CD4-positive, alpha-beta memory T cell (primary cell): Measurements from ENCODE around the gene SCP2. TPM values are rescaled to one million over a fixed set of nuclear protein-coding genes. Genes with fewer than 3 reads are reported as not detected.

Experiments
- CTCF ChIA-PET: fragments of 350-600 bp; sonication (Branson Sonifier 250); formaldehyde crosslinking; loops from one replicate; lab custom pipeline; 2021; ENCODE audit warnings: inconsistent platforms; ENCODE audit not compliant: partially characterized antibody; lab: Charles Lee
- POLR2A ChIA-PET: fragments of 350-600 bp; sonication (Branson Sonifier 250); formaldehyde crosslinking; loops from one replicate; lab custom pipeline; 2021; ENCODE audit not compliant: partially characterized antibody; lab: Charles Lee
- DNase-seq, 5 donors: peaks; one replicate each; pipeline versions ENCODE4 v3.0.0 to v3.0.0-alpha.2; 2020 to 2022; ENCODE audit warnings: mixed read lengths in 1 of 5
- H3K27ac ChIP-seq: one replicate; pipeline ENCODE4 v1.7.0; 2013; ENCODE audit warnings: low read depth, low read length
- H3K27me3 ChIP-seq: 2 replicates; pipeline ENCODE4 v1.7.0; 2013; ENCODE audit warnings: mild to moderate bottlenecking, low read length, moderate library complexity; ENCODE audit not compliant: insufficient read depth
- H3K36me3 ChIP-seq: 2 replicates; pipeline ENCODE4 v1.7.0; 2013; ENCODE audit warnings: mild to moderate bottlenecking, low read length, moderate library complexity; ENCODE audit not compliant: insufficient read depth
- H3K4me1 ChIP-seq: 2 replicates; pipeline ENCODE4 v1.7.0; 2013; ENCODE audit warnings: mild to moderate bottlenecking, low read length, moderate library complexity; ENCODE audit not compliant: insufficient read depth
- H3K4me3 ChIP-seq, 2 donors: one replicate each; pipeline ENCODE4 v1.7.0; 2013; ENCODE audit warnings: low read length in 2 of 2, mild to moderate bottlenecking in 1 of 2
- H3K9me3 ChIP-seq, 2 donors: one replicate each; pipeline ENCODE4 v1.7.0; 2013; ENCODE audit warnings: low read length in 2 of 2, control low read depth in 1 of 2; ENCODE audit not compliant: control insufficient read depth in 1 of 2
- H3K27ac Mint-ChIP-seq, 7 donors: one replicate each; pipeline ENCODE4 v1.8.0; 2020 to 2021; ENCODE audit warnings: mixed read lengths in 7 of 7, mild to moderate bottlenecking in 6 of 7, inconsistent platforms in 3 of 7, moderate library complexity in 3 of 7
- H3K27me3 Mint-ChIP-seq, 2 donors: one replicate each; pipeline ENCODE4 v1.8.0; 2020 to 2021; ENCODE audit warnings: mixed read lengths in 2 of 2
- H3K36me3 Mint-ChIP-seq, 2 donors: one replicate each; pipeline ENCODE4 v1.8.0; 2020 to 2021; ENCODE audit warnings: mixed read lengths in 2 of 2, inconsistent platforms in 1 of 2, mild to moderate bottlenecking in 1 of 2
- H3K4me1 Mint-ChIP-seq, 4 donors: one replicate each; pipeline ENCODE4 v1.8.0; 2020 to 2021; ENCODE audit warnings: mixed read lengths in 4 of 4, mild to moderate bottlenecking in 1 of 4
- H3K4me3 Mint-ChIP-seq, 8 donors: one replicate each; pipeline ENCODE4 v1.8.0; 2020 to 2021; ENCODE audit warnings: mixed read lengths in 8 of 8, mild to moderate bottlenecking in 7 of 8, moderate library complexity in 6 of 8, inconsistent platforms in 3 of 8
- H3K9me3 Mint-ChIP-seq, 8 donors: one replicate each; pipeline ENCODE4 v1.8.0; 2020 to 2021; ENCODE audit warnings: mixed read lengths in 8 of 8, mild to moderate bottlenecking in 5 of 8, inconsistent platforms in 3 of 8, moderate library complexity in 1 of 8
- intact Hi-C: fragments of 100-400 bp; cut with micrococcal nuclease; formaldehyde crosslinking; loops from one replicate; pipeline ENCODE4 v1.15.1; 2023
- polyA plus RNA-seq, 2 donors: library from polyadenylated mRNA; unstranded; fragments of 300-500 nt; fragmentation: Illumina TruSeq; gene quantifications; one replicate each; pipeline ENCODE4 v1.2.3, GENCODE V29; 2021
- total RNA-seq, 2 experiments: library from RNA; stranded (reverse); gene quantifications; one replicate each; pipeline ENCODE4 v1.2.3, GENCODE V29; 2021

SCP2 gene
- total and polyA plus RNA-seq, 4 experiments from 2014 or later: 49.7 to 260 (median 98.8) TPM

- POLR2A ChIA-PET: no interaction called here
Measured at GRCh38 chr1:53066891-53067738, 140.0 kb downstream of the SCP2 start.

GRCh38 chr1:53067886-53068285 is 140.8 kb downstream of the SCP2 start:
- H3K4me3 Mint-ChIP-seq: no peak overlapping the region

More at GRCh38 chr1:53066891-53067738, 140.0 kb downstream of the SCP2 start:
- Histone ChIP-seq H3K9me3 (no peaks in the 10 kb centered on the region), H3K27ac (no peak overlapping the region), H3K36me3 (no peaks in the 10 kb centered on the region), H3K4me3 (no peak overlapping the region), H3K4me1 (peaks cover 7% of the 10 kb centered on the region), H3K27me3 (peaks cover 9% of the 10 kb centered on the region)
- H3K27ac Mint-ChIP-seq: no peak overlapping the region
- peaks cover 0 to 12% (median 6%) of the 10 kb centered on the region in 4 donors for H3K4me1 Mint-ChIP-seq
- no peaks in the 10 kb centered on the region for H3K9me3 Mint-ChIP-seq
- CTCF ChIA-PET: interaction anchor here (0.6 kb wide), 1 partner anchor 54 kb away, joined by 3 read pairs; no protein-coding TSS in a partner anchor
- intact Hi-C loops: no loop called here
- H3K36me3 Mint-ChIP-seq: no peaks in the 10 kb centered on the region
- H3K27me3 Mint-ChIP-seq: peaks cover 15 to 16% of the 10 kb centered on the region in 2 donors
- no peak overlapping the region for H3K4me3 Mint-ChIP-seq
- no peak for DNase-seq

GRCh38 chr1:53068314-53069099 is 141.4 kb downstream of the SCP2 start:
- Mint-ChIP-seq H3K4me1 (peaks cover 0 to 6% (median under 1%) of the 10 kb centered on the region in 4 donors), H3K27ac (no peak overlapping the region), H3K27me3 (peaks cover 9 to 11% of the 10 kb centered on the region in 2 donors), H3K9me3 (no peaks in the 10 kb centered on the region), H3K36me3 (no peaks in the 10 kb centered on the region), H3K4me3 (no peak overlapping the region)
- Histone ChIP-seq H3K9me3 (no peaks in the 10 kb centered on the region), H3K36me3 (no peaks in the 10 kb centered on the region), H3K4me3 (no peak overlapping the region), H3K27ac (no peak overlapping the region), H3K27me3 (peaks cover 2% of the 10 kb centered on the region), H3K4me1 (no peaks in the 10 kb centered on the region)
- intact Hi-C loops: no loop called here
- CTCF ChIA-PET: interaction anchor here (0.7 kb wide), 1 partner anchor 977 kb away, joined by 3 read pairs; no protein-coding TSS in a partner anchor
- no peak for DNase-seq
- POLR2A ChIA-PET: no interaction called here

More at GRCh38 chr1:53067886-53068285, 140.8 kb downstream of the SCP2 start:
- Histone ChIP-seq H3K27me3 (peaks cover 6% of the 10 kb centered on the region), H3K4me1 (peaks cover 3% of the 10 kb centered on the region), H3K9me3 (no peaks in the 10 kb centered on the region), H3K27ac (no peak overlapping the region), H3K4me3 (no peak overlapping the region), H3K36me3 (no peaks in the 10 kb centered on the region)
- ChIA-PET POLR2A (no interaction called here), CTCF (interaction anchor here (0.6 to 0.7 kb wide), 2 partner anchors 53 to 977 kb away, joined by 3 read pairs; no protein-coding TSS in a partner anchor)
- Mint-ChIP-seq H3K27ac (no peak overlapping the region), H3K27me3 (peaks cover 15% of the 10 kb centered on the region in 2 donors), H3K36me3 (no peaks in the 10 kb centered on the region), H3K9me3 (no peaks in the 10 kb centered on the region), H3K4me1 (peaks cover 0 to 12% (median 5%) of the 10 kb centered on the region in 4 donors)
- intact Hi-C loops: no loop called here
- no peak for DNase-seq

GRCh38 chr1:53069265-53069662 is 142.2 kb downstream of the SCP2 start:
- no peaks in the 10 kb centered on the region for H3K9me3 ChIP-seq
- Mint-ChIP-seq H3K4me3 (no peak overlapping the region), H3K36me3 (no peaks in the 10 kb centered on the region), H3K9me3 (no peaks in the 10 kb centered on the region), H3K27me3 (peaks cover 3 to 4% of the 10 kb centered on the region in 2 donors), H3K4me1 (no peaks in the 10 kb centered on the region), H3K27ac (no peak overlapping the region)
- no peak for DNase-seq
- CTCF ChIA-PET: no interaction called here
- H3K27me3 ChIP-seq: no peaks in the 10 kb centered on the region
- POLR2A ChIA-PET: no interaction called here
- no peaks in the 10 kb centered on the region for H3K4me1 ChIP-seq
- H3K4me3 ChIP-seq: no peak overlapping the region
- intact Hi-C loops: no loop called here
- H3K36me3 ChIP-seq: no peaks in the 10 kb centered on the region
- no peak overlapping the region for H3K27ac ChIP-seq

GRCh38 chr1:53069663-53070327 is 142.7 kb downstream of the SCP2 start:
- intact Hi-C loops: no loop called here
- H3K4me1 Mint-ChIP-seq: no peaks in the 10 kb centered on the region
- H3K4me3 Mint-ChIP-seq: no peak overlapping the region
- no peaks in the 10 kb centered on the region for H3K27me3 ChIP-seq
- no peaks in the 10 kb centered on the region for H3K4me1 ChIP-seq
- POLR2A ChIA-PET: no interaction called here
- DNase-seq: no peak
- no peak overlapping the region for H3K4me3 ChIP-seq
- H3K27me3 Mint-ChIP-seq: peaks cover 3 to 4% of the 10 kb centered on the region in 2 donors
- CTCF ChIA-PET: no interaction called here
- no peak overlapping the region for H3K27ac Mint-ChIP-seq
- no peaks in the 10 kb centered on the region for H3K36me3 ChIP-seq
- no peaks in the 10 kb centered on the region for H3K36me3 Mint-ChIP-seq
- H3K9me3 Mint-ChIP-seq: no peaks in the 10 kb centered on the region
- no peak overlapping the region for H3K27ac ChIP-seq
- H3K9me3 ChIP-seq: no peaks in the 10 kb centered on the region

- no peaks in the 10 kb centered on the region for H3K9me3 Mint-ChIP-seq
- H3K27me3 Mint-ChIP-seq: peaks cover under 1% of the 10 kb centered on the region in 2 donors
- H3K4me3 ChIP-seq: no peak overlapping the region
- no peaks in the 10 kb centered on the region for H3K4me1 ChIP-seq
- no peaks in the 10 kb centered on the region for H3K9me3 ChIP-seq
- no peaks in the 10 kb centered on the region for H3K27me3 ChIP-seq
- ChIA-PET CTCF (no interaction called here), POLR2A (no interaction called here)
- H3K27ac ChIP-seq: no peak overlapping the region
- H3K27ac Mint-ChIP-seq: no peak overlapping the region
- no peaks in the 10 kb centered on the region for H3K36me3 Mint-ChIP-seq
- H3K36me3 ChIP-seq: no peaks in the 10 kb centered on the region
- DNase-seq: no peak
- no peaks in the 10 kb centered on the region for H3K4me1 Mint-ChIP-seq
- intact Hi-C loops: no loop called here
- H3K4me3 Mint-ChIP-seq: no peak overlapping the region
Measured at GRCh38 chr1:53070621-53071020, 143.5 kb downstream of the SCP2 start.
